ENCODE data around the gene ABHD1. TPM values are rescaled to one million over a fixed set of nuclear protein-coding genes. Genes with fewer than 3 reads are reported as not detected.

Gene ABHD1
- total RNA-seq, 1 experiment from 2014 or later, result 2.4 TPM

DNA sequence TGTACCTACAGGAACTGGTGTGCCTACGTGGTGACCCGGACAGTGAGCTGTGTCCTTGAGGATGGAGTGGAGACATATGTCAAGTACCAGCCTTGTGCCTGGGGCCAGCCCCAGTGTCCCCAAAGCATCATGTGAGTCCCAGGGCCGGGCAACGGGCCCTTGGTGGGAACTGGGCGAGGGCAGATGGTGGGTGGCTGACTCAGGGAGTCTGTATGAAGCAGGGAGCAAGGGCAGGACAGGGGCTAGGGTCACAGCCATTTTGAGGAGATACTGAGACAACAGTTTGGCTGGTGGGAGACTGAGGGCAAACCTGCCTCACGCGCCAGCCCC, 43.5 kb upstream of the ABHD1 start:
- Histone ChIP-seq H3K9me3 (ENCODE audit: low read length) (no peaks in the 10 kb centered on the region), H4K20me1 (ENCODE audit: insufficient read depth, low read depth, low read length) (no peaks in the 10 kb centered on the region), H3K27me3 (ENCODE audit: low read length) (no peaks in the 10 kb centered on the region), H3K27ac (ENCODE audit: low read length) (no peak overlapping the region), H3K4me1 (ENCODE audit: low read length) (peaks cover 23% of the 10 kb centered on the region), H3K9me2 (replicated peaks; ENCODE audit: insufficient read depth, low read length) (no peaks in the 10 kb centered on the region), H3K4me3 (ENCODE audit: low read length) (no peak overlapping the region), H2AFZ (ENCODE audit: low read length) (no peak overlapping the region), H3K79me2 (ENCODE audit: low read length) (no peaks in the 10 kb centered on the region), H3K9ac (ENCODE audit: low read length) (no peak overlapping the region), H3K36me3 (ENCODE audit: insufficient read depth, low read length) (no peaks in the 10 kb centered on the region), H3K4me2 (ENCODE audit: low read depth, low read length, poor library complexity, severe bottlenecking) (no peak overlapping the region)
- no peak for DNase-seq

DNA sequence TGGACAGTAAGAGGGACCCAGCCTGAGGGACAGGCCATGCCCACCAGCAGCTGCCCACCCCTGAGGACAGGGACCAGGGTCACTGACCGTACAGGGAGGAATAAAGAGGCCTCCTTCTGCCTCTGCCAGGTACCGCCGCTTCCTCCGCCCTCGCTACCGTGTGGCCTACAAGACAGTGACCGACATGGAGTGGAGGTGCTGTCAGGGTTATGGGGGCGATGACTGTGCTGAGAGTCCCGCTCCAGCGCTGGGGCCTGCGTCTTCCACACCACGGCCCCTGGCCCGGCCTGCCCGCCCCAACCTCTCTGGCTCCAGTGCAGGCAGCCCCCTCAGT, 43.0 kb upstream of the ABHD1 start:
- Histone ChIP-seq H3K4me1 (ENCODE audit: low read length) (peaks cover 22% of the 10 kb centered on the region), H3K4me2 (ENCODE audit: low read depth, low read length, poor library complexity, severe bottlenecking) (no peak overlapping the region), H4K20me1 (ENCODE audit: insufficient read depth, low read depth, low read length) (no peaks in the 10 kb centered on the region), H3K9me2 (replicated peaks; ENCODE audit: insufficient read depth, low read length) (no peaks in the 10 kb centered on the region), H3K4me3 (ENCODE audit: low read length) (no peak overlapping the region), H3K27ac (ENCODE audit: low read length) (no peak overlapping the region), H3K27me3 (ENCODE audit: low read length) (no peaks in the 10 kb centered on the region), H2AFZ (ENCODE audit: low read length) (no peak overlapping the region), H3K9ac (ENCODE audit: low read length) (no peak overlapping the region), H3K79me2 (ENCODE audit: low read length) (no peaks in the 10 kb centered on the region), H3K9me3 (ENCODE audit: low read length) (no peaks in the 10 kb centered on the region), H3K36me3 (ENCODE audit: insufficient read depth, low read length) (no peaks in the 10 kb centered on the region)
- DNase-seq, result no peak

GRCh38 chr2:27081984-27082772, 41.4 kb upstream of the ABHD1 start:
- Histone ChIP-seq H3K27me3 (ENCODE audit: low read length) (no peaks in the 10 kb centered on the region), H3K9ac (ENCODE audit: low read length) (peak overlapping the region; percentile 53), H3K36me3 (ENCODE audit: insufficient read depth, low read length) (no peaks in the 10 kb centered on the region), H3K4me3 (ENCODE audit: low read length) (peak overlapping the region; percentile 47; the same call in 1 of the 2 replicates), H3K79me2 (ENCODE audit: low read length) (no peaks in the 10 kb centered on the region), H3K9me3 (ENCODE audit: low read length) (no peaks in the 10 kb centered on the region), H4K20me1 (ENCODE audit: insufficient read depth, low read depth, low read length) (no peaks in the 10 kb centered on the region), H2AFZ (ENCODE audit: low read length) (no peak overlapping the region), H3K9me2 (replicated peaks; ENCODE audit: insufficient read depth, low read length) (no peaks in the 10 kb centered on the region), H3K27ac (ENCODE audit: low read length) (no peak overlapping the region), H3K4me1 (ENCODE audit: low read length) (peaks cover 32% of the 10 kb centered on the region), H3K4me2 (ENCODE audit: low read depth, low read length, poor library complexity, severe bottlenecking) (peak overlapping the region; percentile 54)
- no peak for DNase-seq

GRCh38 chr2:27082773-27083409, 40.7 kb upstream of the ABHD1 start:
- H3K36me3 ChIP-seq (ENCODE audit: insufficient read depth, low read length), result no peaks in the 10 kb centered on the region
- no peak for DNase-seq
- H3K9me2 ChIP-seq (replicated peaks; ENCODE audit: insufficient read depth, low read length), result no peaks in the 10 kb centered on the region
- no peak overlapping the region for H3K4me3 ChIP-seq (ENCODE audit: low read length)
- H3K4me1 ChIP-seq (ENCODE audit: low read length), result peaks cover 37% of the 10 kb centered on the region
- H3K4me2 ChIP-seq (ENCODE audit: low read depth, low read length, poor library complexity, severe bottlenecking), result no peak overlapping the region
- H3K79me2 ChIP-seq (ENCODE audit: low read length), result no peaks in the 10 kb centered on the region
- no peak overlapping the region for H2AFZ ChIP-seq (ENCODE audit: low read length)
- H4K20me1 ChIP-seq (ENCODE audit: insufficient read depth, low read depth, low read length), result no peaks in the 10 kb centered on the region
- no peak overlapping the region for H3K9ac ChIP-seq (ENCODE audit: low read length)
- H3K27ac ChIP-seq (ENCODE audit: low read length), result no peak overlapping the region
- H3K27me3 ChIP-seq (ENCODE audit: low read length), result no peaks in the 10 kb centered on the region
- no peaks in the 10 kb centered on the region for H3K9me3 ChIP-seq (ENCODE audit: low read length)

- no peak overlapping the region for H3K4me3 ChIP-seq (ENCODE audit: low read length)
- H3K4me1 ChIP-seq (ENCODE audit: low read length), result peaks cover 37% of the 10 kb centered on the region
- H3K9me2 ChIP-seq (replicated peaks; ENCODE audit: insufficient read depth, low read length), result no peaks in the 10 kb centered on the region
- H3K27ac ChIP-seq (ENCODE audit: low read length), result no peak overlapping the region
- H3K79me2 ChIP-seq (ENCODE audit: low read length), result no peaks in the 10 kb centered on the region
- H3K9me3 ChIP-seq (ENCODE audit: low read length), result no peaks in the 10 kb centered on the region
- H3K36me3 ChIP-seq (ENCODE audit: insufficient read depth, low read length), result no peaks in the 10 kb centered on the region
- no peak overlapping the region for H3K9ac ChIP-seq (ENCODE audit: low read length)
- DNase-seq, result no peak
- no peak overlapping the region for H3K4me2 ChIP-seq (ENCODE audit: low read depth, low read length, poor library complexity, severe bottlenecking)
- H3K27me3 ChIP-seq (ENCODE audit: low read length), result no peaks in the 10 kb centered on the region
- no peaks in the 10 kb centered on the region for H4K20me1 ChIP-seq (ENCODE audit: insufficient read depth, low read depth, low read length)
- H2AFZ ChIP-seq (ENCODE audit: low read length), result no peak overlapping the region
These were observed 40.0 kb upstream of the ABHD1 start for GRCh38 chr2:27083410-27084296.

DNA sequence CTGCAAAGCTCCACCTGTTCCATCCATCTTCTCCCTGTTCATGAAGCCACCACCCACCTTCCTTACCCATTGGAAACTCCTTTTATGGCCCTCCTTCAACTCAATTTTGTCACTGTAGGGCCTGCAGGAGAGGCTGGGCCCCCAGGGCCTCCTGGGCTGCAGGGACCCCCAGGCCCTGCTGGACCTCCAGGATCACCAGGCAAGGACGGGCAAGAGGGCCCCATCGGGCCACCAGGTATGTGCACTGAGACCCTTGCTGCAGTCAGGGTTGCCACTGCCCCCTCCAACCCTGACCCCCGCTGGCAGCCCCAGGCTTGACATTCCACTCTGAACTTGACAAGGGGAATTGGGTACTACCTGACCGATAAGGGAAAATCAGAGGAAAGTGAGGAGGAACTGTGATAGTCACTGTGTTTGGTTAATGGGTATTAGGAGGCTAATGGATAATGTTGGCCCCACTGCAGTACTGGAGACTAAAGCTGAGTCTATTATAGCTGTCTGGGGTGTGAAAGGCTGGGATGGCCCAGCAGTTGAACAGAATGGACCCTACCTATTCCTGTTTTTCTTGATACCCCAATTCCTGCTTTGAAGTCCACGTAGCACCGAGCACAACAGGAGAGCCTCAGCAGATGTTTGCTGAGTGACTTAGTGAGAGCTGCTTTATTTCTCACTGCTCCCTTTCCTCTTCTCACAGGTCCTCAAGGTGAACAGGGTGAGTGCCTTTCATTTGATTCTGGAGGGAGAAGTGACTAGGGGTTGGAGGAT, 39.1 kb upstream of the ABHD1 start:
- H3K9me2 ChIP-seq (replicated peaks; ENCODE audit: insufficient read depth, low read length), result no peaks in the 10 kb centered on the region
- no peaks in the 10 kb centered on the region for H3K79me2 ChIP-seq (ENCODE audit: low read length)
- H3K9ac ChIP-seq (ENCODE audit: low read length), result no peak overlapping the region
- no peaks in the 10 kb centered on the region for H3K9me3 ChIP-seq (ENCODE audit: low read length)
- no peak overlapping the region for H3K27ac ChIP-seq (ENCODE audit: low read length)
- H3K36me3 ChIP-seq (ENCODE audit: insufficient read depth, low read length), result no peaks in the 10 kb centered on the region
- H3K4me3 ChIP-seq (ENCODE audit: low read length), result no peak overlapping the region
- H4K20me1 ChIP-seq (ENCODE audit: insufficient read depth, low read depth, low read length), result no peaks in the 10 kb centered on the region
- DNase-seq, result no peak
- H2AFZ ChIP-seq (ENCODE audit: low read length), result no peak overlapping the region
- no peak overlapping the region for H3K4me2 ChIP-seq (ENCODE audit: low read depth, low read length, poor library complexity, severe bottlenecking)
- no peaks in the 10 kb centered on the region for H3K27me3 ChIP-seq (ENCODE audit: low read length)
- H3K4me1 ChIP-seq (ENCODE audit: low read length), result peaks cover 37% of the 10 kb centered on the region

- peak overlapping the region; percentile 83 for H3K4me2 ChIP-seq (ENCODE audit: low read depth, low read length, poor library complexity, severe bottlenecking)
- no peaks in the 10 kb centered on the region for H3K9me3 ChIP-seq (ENCODE audit: low read length)
- H3K27ac ChIP-seq (ENCODE audit: low read length), result no peak overlapping the region
- H3K79me2 ChIP-seq (ENCODE audit: low read length), result no peaks in the 10 kb centered on the region
- no peaks in the 10 kb centered on the region for H4K20me1 ChIP-seq (ENCODE audit: insufficient read depth, low read depth, low read length)
- H3K9ac ChIP-seq (ENCODE audit: low read length), result peak overlapping the region; percentile 69; the same call in 1 of the 2 replicates
- H3K4me3 ChIP-seq (ENCODE audit: low read length), result peak overlapping the region; percentile 65
- no peak overlapping the region for H2AFZ ChIP-seq (ENCODE audit: low read length)
- DNase-seq, result no peak
- no peaks in the 10 kb centered on the region for H3K27me3 ChIP-seq (ENCODE audit: low read length)
- no peaks in the 10 kb centered on the region for H3K36me3 ChIP-seq (ENCODE audit: insufficient read depth, low read length)
- no peaks in the 10 kb centered on the region for H3K9me2 ChIP-seq (replicated peaks; ENCODE audit: insufficient read depth, low read length)
- peaks cover 37% of the 10 kb centered on the region for H3K4me1 ChIP-seq (ENCODE audit: low read length)
These were observed 38.4 kb upstream of the ABHD1 start for GRCh38 chr2:27085062-27085672.

Data from Karpas-422 (cell line).